ENCODE results near the gene CERK. TPM values are rescaled to one million over a fixed set of nuclear protein-coding genes. Genes with fewer than 3 reads are reported as not detected.
A peak's percentile ranks its signal among the peaks of the same experiment; 100 is the strongest.

CERK gene
- total and polyA plus RNA-seq, 7 donors: 23.9 to 45.5 (median 28.2) TPM

- no peaks in the 10 kb centered on the region for H3K36me3 ChIP-seq
- TF ChIP-seq EP300 (IDR thresholded peaks at IDR 0.05) (peak in 1 of 4 donors; percentile 52), CTCF (IDR thresholded peaks at IDR 0.05) (no peak), POLR2A (IDR thresholded peaks at IDR 0.05) (no peak), POLR2AphosphoS5 (IDR thresholded peaks at IDR 0.05) (peak; percentile 87 to 98 (median 94))
- peak overlapping the region in 3 of 4 donors; percentile 40 to 62 (median 61) for H3K27ac ChIP-seq
- DNase-seq: peak; percentile 88
- no peak overlapping the region for H3K4me3 ChIP-seq
- H3K9me3 ChIP-seq: no peaks in the 10 kb centered on the region
- intact Hi-C loops (cut with DNase I): loop anchor here (1.0 kb wide), 1 partner anchor 15 kb away; no protein-coding TSS in a partner anchor
- WGBS, 2 donors: 39 to 76% methylated on average over 15 of the region's 15 CpGs
- peaks cover 0 to 3% (median 0%) of the 10 kb centered on the region in 3 donors for H3K27me3 ChIP-seq
- H3K4me1 ChIP-seq: peaks cover 0 to 49% (median 35%) of the 10 kb centered on the region in 4 donors
Observed at GRCh38 chr22:46748908-46749675, 11.0 kb upstream of the CERK start.

GRCh38 chr22:46748206-46748907, 10.3 kb upstream of the CERK start:
- TF ChIP-seq EP300 (IDR thresholded peaks at IDR 0.05) (no peak), POLR2AphosphoS5 (IDR thresholded peaks at IDR 0.05) (no peak), POLR2A (IDR thresholded peaks at IDR 0.05) (no peak), CTCF (IDR thresholded peaks at IDR 0.05) (no peak)
- peaks cover 0 to 3% (median 0%) of the 10 kb centered on the region in 3 donors for H3K27me3 ChIP-seq
- H3K4me3 ChIP-seq: no peak overlapping the region
- whole genome bisulfite sequencing, 2 donors: 88 to 94% methylated on average over 20 of the region's 20 CpGs
- no peak for DNase-seq
- intact Hi-C loops (cut with DNase I): no loop called here
- H3K36me3 ChIP-seq: no peaks in the 10 kb centered on the region
- peaks cover 0 to 41% (median 28%) of the 10 kb centered on the region in 4 donors for H3K4me1 ChIP-seq
- H3K9me3 ChIP-seq: no peaks in the 10 kb centered on the region
- H3K27ac ChIP-seq: peak overlapping the region in 3 of 4 donors; percentile 40 to 62 (median 61)

GRCh38 chr22:46747646-46748045, 9.6 kb upstream of the CERK start:
- 50 to 80% methylated on average over 8 of the region's 8 CpGs for WGBS, 2 donors
- no peaks in the 10 kb centered on the region for H3K9me3 ChIP-seq
- TF ChIP-seq CTCF (IDR thresholded peaks at IDR 0.05) (no peak), EP300 (IDR thresholded peaks at IDR 0.05) (no peak), POLR2AphosphoS5 (IDR thresholded peaks at IDR 0.05) (no peak), POLR2A (IDR thresholded peaks at IDR 0.05) (no peak)
- no peak overlapping the region for H3K27ac ChIP-seq
- no peaks in the 10 kb centered on the region for H3K36me3 ChIP-seq
- peaks cover 0 to 40% (median 22%) of the 10 kb centered on the region in 4 donors for H3K4me1 ChIP-seq
- no peak for DNase-seq
- peaks cover 0 to 3% (median 0%) of the 10 kb centered on the region in 3 donors for H3K27me3 ChIP-seq
- intact Hi-C loops (cut with DNase I): no loop called here
- no peak overlapping the region for H3K4me3 ChIP-seq

GRCh38 chr22:46746620-46747019, 8.6 kb upstream of the CERK start:
- WGBS, 2 donors: 90 to 93% methylated on average over 11 of the region's 11 CpGs

More at GRCh38 chr22:46746620-46747019, 8.6 kb upstream of the CERK start:
- Histone ChIP-seq H3K27me3 (peaks cover 0 to 3% (median 0%) of the 10 kb centered on the region in 3 donors), H3K4me1 (peaks cover 0 to 37% (median 22%) of the 10 kb centered on the region in 4 donors), H3K27ac (no peak overlapping the region), H3K4me3 (no peak overlapping the region), H3K36me3 (no peaks in the 10 kb centered on the region), H3K9me3 (no peaks in the 10 kb centered on the region)
- intact Hi-C loops (cut with DNase I): no loop called here
- DNase-seq: no peak
- no peak for TF ChIP-seq POLR2A (IDR thresholded peaks at IDR 0.05)
- no peak for TF ChIP-seq POLR2AphosphoS5 (IDR thresholded peaks at IDR 0.05)
- TF ChIP-seq EP300 (IDR thresholded peaks at IDR 0.05): no peak
- no peak for TF ChIP-seq CTCF (IDR thresholded peaks at IDR 0.05)
